Fibroblast of the aortic adventitia (primary cell): ENCODE results near the gene ANGEL1. TPM values are rescaled to one million over a fixed set of nuclear protein-coding genes. Genes with fewer than 3 reads are reported as not detected.

Source experiments
- DNase-seq: peaks from one replicate; pipeline ENCODE4 v3.0.0-alpha.2; 2010; ENCODE audit warnings: low read depth
- H3K4me3 ChIP-seq: 2 replicates; pipeline ENCODE4 v1.5.1; 2011; ENCODE audit warnings: low read depth, mild to moderate bottlenecking, control low read depth, low read length, moderate library complexity
- total RNA-seq: library from RNA; depleted of rRNA; stranded (reverse); fragments of >200 nt; gene quantifications from 2 replicates; pipeline ENCODE4 v1.2.3, GENCODE V29; 2012; ENCODE audit warnings: low replicate concordance
- TF ChIP-seq, protein P1 (sequence below): IDR thresholded peaks from 2 replicates; pipeline ENCODE4 v1.5.1; 2011; ENCODE audit warnings: mild to moderate bottlenecking, low read length, control low read depth, inconsistent platforms; ENCODE audit not compliant: insufficient read depth

Gene ANGEL1
- total RNA-seq, 1 donor = 5.8 TPM

DNA sequence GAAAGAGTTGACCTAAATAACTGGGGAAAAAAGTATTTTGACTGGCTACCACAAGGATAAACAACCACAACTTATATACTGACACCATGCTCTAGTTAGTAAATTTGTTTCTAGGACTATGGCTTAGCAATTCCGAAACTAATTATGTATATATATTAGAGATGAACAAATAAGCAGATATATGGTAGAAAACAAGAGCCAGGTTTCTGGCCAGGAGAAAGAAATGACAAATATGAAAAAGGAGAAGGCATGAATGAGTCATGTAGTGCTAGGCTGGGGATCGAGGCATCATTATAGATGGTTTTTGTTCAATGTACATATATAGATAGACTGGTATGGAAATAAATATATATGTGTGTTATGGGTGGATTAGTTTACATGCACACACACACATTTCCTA is 8.0 kb upstream of the ANGEL1 start:
- no peak for DNase-seq
- TF ChIP-seq, protein P1, sequence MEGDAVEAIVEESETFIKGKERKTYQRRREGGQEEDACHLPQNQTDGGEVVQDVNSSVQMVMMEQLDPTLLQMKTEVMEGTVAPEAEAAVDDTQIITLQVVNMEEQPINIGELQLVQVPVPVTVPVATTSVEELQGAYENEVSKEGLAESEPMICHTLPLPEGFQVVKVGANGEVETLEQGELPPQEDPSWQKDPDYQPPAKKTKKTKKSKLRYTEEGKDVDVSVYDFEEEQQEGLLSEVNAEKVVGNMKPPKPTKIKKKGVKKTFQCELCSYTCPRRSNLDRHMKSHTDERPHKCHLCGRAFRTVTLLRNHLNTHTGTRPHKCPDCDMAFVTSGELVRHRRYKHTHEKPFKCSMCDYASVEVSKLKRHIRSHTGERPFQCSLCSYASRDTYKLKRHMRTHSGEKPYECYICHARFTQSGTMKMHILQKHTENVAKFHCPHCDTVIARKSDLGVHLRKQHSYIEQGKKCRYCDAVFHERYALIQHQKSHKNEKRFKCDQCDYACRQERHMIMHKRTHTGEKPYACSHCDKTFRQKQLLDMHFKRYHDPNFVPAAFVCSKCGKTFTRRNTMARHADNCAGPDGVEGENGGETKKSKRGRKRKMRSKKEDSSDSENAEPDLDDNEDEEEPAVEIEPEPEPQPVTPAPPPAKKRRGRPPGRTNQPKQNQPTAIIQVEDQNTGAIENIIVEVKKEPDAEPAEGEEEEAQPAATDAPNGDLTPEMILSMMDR = no peak
- H3K4me3 ChIP-seq = no peak overlapping the region

DNA sequence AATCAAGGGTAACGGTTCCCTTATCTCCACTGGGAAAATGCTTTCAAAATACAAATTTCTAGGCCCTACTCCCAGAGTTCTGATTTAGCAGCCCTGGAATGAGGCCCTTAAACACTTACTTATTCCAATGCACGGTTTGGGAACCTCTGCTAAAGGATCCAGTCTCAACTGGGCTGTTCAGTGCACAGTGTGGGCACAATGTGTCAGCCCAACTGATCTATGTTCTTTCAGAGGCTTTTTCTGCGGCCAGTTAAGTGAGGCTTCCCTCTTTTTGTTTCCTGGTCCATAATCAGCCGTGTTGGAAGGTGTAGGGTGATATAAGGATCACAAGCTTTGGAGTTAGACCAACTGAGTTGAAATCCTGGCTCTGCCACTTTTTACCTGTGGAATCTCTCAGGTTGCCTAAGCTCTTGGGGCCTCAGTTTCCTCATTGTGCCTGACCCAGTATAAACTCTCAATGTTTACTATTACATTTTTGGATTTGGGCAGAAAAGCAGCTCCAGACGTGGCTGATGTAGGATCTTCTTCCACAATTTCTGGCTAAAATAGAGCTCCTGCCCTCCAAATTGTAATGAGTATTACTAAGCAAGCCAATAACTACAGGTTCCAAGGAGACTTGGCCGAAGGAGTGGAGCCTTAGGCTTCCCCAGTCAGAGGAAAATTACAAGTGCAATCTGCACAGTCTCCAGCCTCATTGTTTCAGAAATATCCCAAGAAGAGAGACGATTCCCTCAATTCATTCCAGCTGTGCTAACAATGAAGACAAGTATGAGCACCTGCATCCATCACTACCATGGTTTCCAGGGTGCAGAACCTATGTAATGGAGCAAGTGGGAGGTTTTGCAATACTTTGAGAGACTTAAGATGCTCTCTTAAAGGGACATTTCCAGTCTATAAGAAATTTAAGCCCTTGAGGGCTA is 2.3 kb upstream of the ANGEL1 start:
- DNase-seq = peak; percentile 28
- TF ChIP-seq, protein P1 = no peak
- H3K4me3 ChIP-seq = no peak overlapping the region

DNA sequence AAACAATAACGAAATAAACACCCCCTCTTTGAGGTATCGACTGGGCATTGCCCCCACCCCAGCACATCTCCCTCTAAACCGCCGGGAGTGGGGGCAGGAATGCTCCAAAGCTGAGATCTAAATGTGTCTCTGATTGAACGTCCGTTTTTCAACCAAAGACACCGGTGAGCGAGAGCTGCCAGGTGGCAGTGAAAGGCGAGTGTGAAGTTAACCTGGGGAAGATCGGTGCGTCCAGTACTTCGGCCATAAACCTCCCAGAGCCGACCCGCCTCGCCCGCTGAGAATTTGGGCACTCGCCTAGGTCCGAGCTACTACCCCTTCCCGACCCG is 625 bp downstream of the ANGEL1 start:
- TF ChIP-seq, protein P1 = no peak
- DNase-seq = no peak
- H3K4me3 ChIP-seq = peak overlapping the region; percentile 77

DNA sequence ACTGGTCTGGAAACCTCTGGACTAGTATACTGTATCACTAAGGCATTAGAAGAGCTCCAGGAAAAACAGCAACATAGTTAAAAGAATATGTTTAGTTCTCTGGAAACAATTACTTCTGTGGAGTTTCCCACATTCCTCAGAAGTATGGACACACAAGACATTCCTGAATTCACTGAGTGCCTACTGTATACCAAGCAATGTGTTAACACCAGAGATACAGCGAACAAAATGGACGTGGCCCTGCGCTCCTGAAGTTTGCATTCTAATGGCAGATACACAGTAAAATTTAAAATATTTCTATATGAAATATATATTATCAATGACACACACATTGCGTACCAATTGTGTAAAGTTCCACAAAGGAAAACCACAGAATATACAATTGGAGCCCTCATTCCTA is 1.1 kb downstream of the ANGEL1 start:
- DNase-seq = peak; percentile 31
- H3K4me3 ChIP-seq = peak overlapping the region; percentile 77
- TF ChIP-seq, protein P1 = no peak

DNA sequence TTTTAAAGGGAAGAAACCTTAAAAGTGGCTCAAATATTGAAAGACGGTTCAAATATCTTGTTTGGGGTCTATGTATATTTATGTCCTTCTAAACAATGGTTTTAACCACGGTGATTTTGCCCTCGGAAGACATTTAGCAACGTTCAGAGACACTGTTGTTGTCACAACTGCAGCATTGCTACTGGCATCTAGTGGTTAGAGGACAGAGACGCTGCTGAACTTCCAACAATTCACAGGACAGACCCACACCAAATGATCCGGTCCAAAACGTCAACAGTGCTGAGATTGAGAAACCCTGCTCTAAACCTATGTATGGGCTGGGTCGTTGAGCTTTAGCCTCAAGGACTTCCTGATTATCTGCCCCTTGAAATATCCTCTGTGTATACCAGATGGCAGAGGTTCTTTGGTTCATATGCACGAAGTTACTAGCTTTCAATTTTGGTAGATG is 1.7 kb downstream of the ANGEL1 start:
- peak; percentile 51 for DNase-seq
- TF ChIP-seq, protein P1 = peak; percentile 62

DNA sequence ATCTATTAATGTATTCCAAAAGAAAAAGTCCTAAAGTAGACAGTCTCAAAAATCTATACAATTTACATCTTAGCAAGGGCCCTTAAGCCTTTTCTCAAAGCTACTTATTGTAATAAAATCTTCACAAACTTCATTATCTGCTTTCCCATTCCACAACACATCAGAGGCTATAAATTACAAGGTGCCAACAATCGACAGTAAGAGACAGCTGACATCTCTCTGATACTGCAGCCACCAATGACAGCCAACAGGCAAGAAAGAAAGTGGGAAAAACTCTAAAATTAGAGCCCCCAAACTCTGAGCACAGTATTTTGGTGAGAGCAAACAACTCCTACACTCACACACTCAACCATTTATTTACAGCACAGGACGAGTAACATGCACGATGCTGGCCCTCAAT is 2.2 kb downstream of the ANGEL1 start:
- TF ChIP-seq, protein P1 = no peak
- H3K4me3 ChIP-seq = peak overlapping the region; percentile 77
- DNase-seq = no peak

More for the DNA sequence above, 1.7 kb downstream of the ANGEL1 start:
- peak overlapping the region; percentile 77 for H3K4me3 ChIP-seq

DNA sequence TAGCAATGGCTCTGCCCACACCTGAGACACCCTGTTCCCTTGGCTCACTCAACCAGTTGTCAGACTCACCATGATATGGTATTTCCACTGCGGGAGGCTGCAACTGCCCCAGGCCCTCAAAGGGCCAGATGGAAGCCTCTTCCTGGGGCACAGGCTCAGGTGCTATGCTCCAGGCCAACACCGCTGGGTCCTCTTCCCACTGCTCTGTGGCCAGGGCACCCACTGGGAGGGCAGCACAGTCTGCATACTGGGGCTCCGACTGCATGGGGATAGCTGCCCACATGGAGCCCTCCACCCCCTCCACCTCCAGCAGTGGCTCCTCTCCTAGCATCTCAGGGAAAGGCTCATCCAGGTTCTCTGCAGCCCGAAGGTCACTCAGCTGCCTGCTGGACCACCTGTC is 3.7 kb downstream of the ANGEL1 start:
- TF ChIP-seq, protein P1 = no peak
- no peak overlapping the region for H3K4me3 ChIP-seq
- no peak for DNase-seq
